Breast epithelium (tissue), 4 donors: Measurements from ENCODE around the gene MYO18B. TPM values are rescaled to one million over a fixed set of nuclear protein-coding genes. Genes with fewer than 3 reads are reported as not detected.

Source experiments
- DNase-seq, 2 donors: peaks; one replicate each; pipeline ENCODE4 v3.0.0-alpha.2; 2019; ENCODE audit warnings: low spot score in 2 of 2
- H3K27ac ChIP-seq, 2 donors: fragments of 200-600 bp; sonication (generic) in 1 of 2; one replicate each; pipeline ENCODE4 v1.5.1; 2016 to 2019; ENCODE audit warnings: mild to moderate bottlenecking in 1 of 2
- H3K27me3 ChIP-seq, 2 donors: fragments of 200-600 bp; sonication (generic) in 1 of 2; one replicate each; pipeline versions ENCODE4 v1.5.1 to v1.6.0; 2017 to 2019; ENCODE audit warnings: control low read depth in 1 of 2, mild to moderate bottlenecking in 1 of 2
- H3K36me3 ChIP-seq: fragments of 200-600 bp; one replicate; pipeline ENCODE4 v1.5.1; 2019
- H3K4me1 ChIP-seq, 2 donors: fragments of 200-600 bp; sonication (generic); one replicate each; pipeline ENCODE4 v1.5.1; 2016 to 2019; ENCODE audit warnings: control low read depth in 1 of 2
- H3K4me3 ChIP-seq, 3 donors: fragments of 200-600 bp; sonication (generic); 1 replicate in 2 of 3; 2 replicates in 1 of 3; pipeline ENCODE4 v1.5.1; 2016 to 2019; ENCODE audit warnings: mild to moderate bottlenecking in 3 of 3, moderate library complexity in 2 of 3
- H3K9me3 ChIP-seq, 2 donors: fragments of 200-600 bp; sonication (generic) in 1 of 2; one replicate each; pipeline ENCODE4 v1.5.1; 2016 to 2019; ENCODE audit warnings: control low read depth in 1 of 2
- POLR2A ChIP-seq: fragments of 450-650 bp; IDR thresholded peaks from one replicate; pipeline ENCODE4 v1.6.1; 2016; ENCODE audit warnings: antibody characterized with exemption, mild to moderate bottlenecking, moderate library complexity
- POLR2AphosphoS5 ChIP-seq, 3 donors: sonication (generic); formaldehyde crosslinking; IDR thresholded peaks; one replicate each; pipeline ENCODE4 v1.6.1; 2017; ENCODE audit warnings: antibody characterized with exemption in 3 of 3
- intact Hi-C: fragments of 100-400 bp; cut with DNase I; formaldehyde crosslinking; loops from one replicate; pipeline ENCODE4 v1.15.1; 2023; ENCODE audit warnings: low total_unique reads
- total RNA-seq, 3 donors: library from RNA; depleted of rRNA; stranded (reverse); fragments of >200 nt; gene quantifications; one replicate each; pipeline ENCODE4 v1.1.0, GENCODE V29; 2016
- TF ChIP-seq, protein P1 (sequence below), 3 donors: fragments of 450-650 bp; IDR thresholded peaks; one replicate each; pipeline ENCODE4 v1.5.1; 2016 to 2017; ENCODE audit warnings: antibody characterized with exemption in 3 of 3, mild to moderate bottlenecking in 3 of 3, moderate library complexity in 3 of 3

Gene MYO18B
- total RNA-seq, 3 donors from 2014 or later, result under 0.01 to 0.16 (median 0.15) TPM

DNA sequence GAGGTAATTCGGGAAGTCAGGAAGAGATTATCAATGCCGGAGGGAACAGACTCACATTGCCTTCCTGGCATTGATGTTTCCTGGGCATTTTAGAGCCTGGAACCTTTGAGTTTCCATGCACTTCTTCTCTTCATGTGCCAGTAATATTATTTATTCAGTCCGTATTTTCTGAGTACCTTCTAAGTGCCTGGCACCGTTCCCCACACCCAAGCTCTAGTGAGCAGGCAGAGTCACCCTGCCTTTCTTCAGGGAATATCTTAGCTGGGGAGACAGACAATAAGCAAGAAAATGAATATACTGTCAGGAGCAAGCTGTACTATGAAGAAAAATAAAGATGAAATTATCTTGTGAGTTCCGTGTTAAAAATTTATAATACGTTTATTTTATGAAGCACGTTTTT, 291.1 kb downstream of the MYO18B start:
- no peaks in the 10 kb centered on the region for H3K27me3 ChIP-seq
- no peak overlapping the region for H3K4me3 ChIP-seq
- H3K36me3 ChIP-seq, result no peaks in the 10 kb centered on the region
- DNase-seq, result no peak
- no peak overlapping the region for H3K27ac ChIP-seq
- intact Hi-C loops, result no loop called here
- H3K9me3 ChIP-seq, result peaks cover 10% of the 10 kb centered on the region in 2 donors
- no peak for TF ChIP-seq POLR2AphosphoS5 (IDR thresholded peaks at IDR 0.05)
- no peak for TF ChIP-seq POLR2A
- TF ChIP-seq, protein P1, sequence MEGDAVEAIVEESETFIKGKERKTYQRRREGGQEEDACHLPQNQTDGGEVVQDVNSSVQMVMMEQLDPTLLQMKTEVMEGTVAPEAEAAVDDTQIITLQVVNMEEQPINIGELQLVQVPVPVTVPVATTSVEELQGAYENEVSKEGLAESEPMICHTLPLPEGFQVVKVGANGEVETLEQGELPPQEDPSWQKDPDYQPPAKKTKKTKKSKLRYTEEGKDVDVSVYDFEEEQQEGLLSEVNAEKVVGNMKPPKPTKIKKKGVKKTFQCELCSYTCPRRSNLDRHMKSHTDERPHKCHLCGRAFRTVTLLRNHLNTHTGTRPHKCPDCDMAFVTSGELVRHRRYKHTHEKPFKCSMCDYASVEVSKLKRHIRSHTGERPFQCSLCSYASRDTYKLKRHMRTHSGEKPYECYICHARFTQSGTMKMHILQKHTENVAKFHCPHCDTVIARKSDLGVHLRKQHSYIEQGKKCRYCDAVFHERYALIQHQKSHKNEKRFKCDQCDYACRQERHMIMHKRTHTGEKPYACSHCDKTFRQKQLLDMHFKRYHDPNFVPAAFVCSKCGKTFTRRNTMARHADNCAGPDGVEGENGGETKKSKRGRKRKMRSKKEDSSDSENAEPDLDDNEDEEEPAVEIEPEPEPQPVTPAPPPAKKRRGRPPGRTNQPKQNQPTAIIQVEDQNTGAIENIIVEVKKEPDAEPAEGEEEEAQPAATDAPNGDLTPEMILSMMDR (IDR thresholded peaks at IDR 0.05), result no peak
- no peaks in the 10 kb centered on the region for H3K4me1 ChIP-seq

DNA sequence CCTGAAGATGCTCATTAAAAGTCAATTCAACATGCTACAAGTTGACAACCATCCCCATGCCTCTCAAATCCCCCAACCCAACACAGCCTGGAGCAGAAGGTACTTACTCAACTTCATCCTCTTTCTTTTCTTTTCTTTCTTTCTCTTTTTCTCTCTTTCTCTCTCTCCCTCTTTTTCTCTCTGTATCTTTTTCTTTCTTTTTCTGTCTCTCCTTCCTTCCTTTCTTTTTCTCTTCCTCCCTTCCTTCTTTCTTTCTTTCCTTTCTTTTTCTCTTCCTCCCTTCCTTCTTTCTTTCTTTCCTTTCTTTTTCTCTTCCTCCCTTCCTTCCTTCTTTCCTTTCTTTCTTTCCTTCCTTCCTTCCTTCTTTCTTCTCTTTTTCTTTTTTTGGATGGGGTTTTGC, 291.6 kb downstream of the MYO18B start:
- Histone ChIP-seq H3K9me3 (peaks cover 10% of the 10 kb centered on the region in 2 donors), H3K4me1 (no peaks in the 10 kb centered on the region), H3K27me3 (no peaks in the 10 kb centered on the region), H3K27ac (no peak overlapping the region), H3K4me3 (no peak overlapping the region), H3K36me3 (no peaks in the 10 kb centered on the region)
- intact Hi-C loops, result no loop called here
- TF ChIP-seq POLR2A, result no peak
- TF ChIP-seq, protein P1 (IDR thresholded peaks at IDR 0.05), result no peak
- TF ChIP-seq POLR2AphosphoS5 (IDR thresholded peaks at IDR 0.05), result no peak
- no peak for DNase-seq

DNA sequence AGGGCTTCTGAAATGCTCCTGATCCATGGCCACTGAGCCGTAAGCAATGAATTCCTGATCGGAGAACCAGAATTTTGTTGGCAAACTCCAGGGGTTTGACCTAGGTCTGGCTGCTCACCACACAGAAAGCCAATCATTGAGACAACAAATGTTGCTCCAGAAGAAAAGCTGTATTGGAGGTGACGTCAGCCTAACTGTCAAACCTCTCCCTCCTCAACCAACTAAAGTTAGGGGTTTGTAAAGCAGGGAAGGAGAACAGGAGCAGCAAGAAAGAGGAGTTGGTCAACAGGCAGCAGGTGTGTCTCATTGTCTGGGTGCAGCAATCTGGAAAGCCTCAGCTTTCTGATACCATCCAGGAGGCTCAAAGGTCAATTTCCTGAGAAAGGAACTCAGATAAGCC, 293.5 kb downstream of the MYO18B start:
- no peak overlapping the region for H3K4me3 ChIP-seq
- H3K36me3 ChIP-seq, result no peaks in the 10 kb centered on the region
- no peak for DNase-seq
- no peaks in the 10 kb centered on the region for H3K4me1 ChIP-seq
- no peaks in the 10 kb centered on the region for H3K27me3 ChIP-seq
- intact Hi-C loops, result no loop called here
- H3K9me3 ChIP-seq, result peaks cover 10% of the 10 kb centered on the region in 2 donors
- TF ChIP-seq POLR2AphosphoS5 (IDR thresholded peaks at IDR 0.05) (no peak), POLR2A (no peak)
- TF ChIP-seq, protein P1 (IDR thresholded peaks at IDR 0.05), result no peak
- H3K27ac ChIP-seq, result no peak overlapping the region

DNA sequence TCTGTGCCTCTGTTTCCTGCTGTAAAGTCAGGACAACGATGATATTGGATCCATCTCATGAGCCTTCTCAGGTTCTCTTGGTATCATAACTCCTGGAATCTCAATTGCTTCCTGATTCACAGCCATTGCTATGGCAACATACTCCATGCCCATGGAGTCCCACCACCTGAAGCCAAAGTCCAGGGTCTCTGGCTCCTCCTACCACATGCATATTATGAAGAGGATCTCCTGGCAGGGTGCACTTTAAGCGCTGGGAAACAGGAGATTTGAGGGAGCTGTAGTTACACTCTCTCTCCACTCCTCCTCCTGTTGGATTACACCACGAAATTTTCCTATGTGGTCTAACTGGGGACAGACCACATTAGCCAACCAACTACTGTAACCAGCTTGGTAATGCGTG, 296.4 kb downstream of the MYO18B start:
- Histone ChIP-seq H3K36me3 (no peaks in the 10 kb centered on the region), H3K27me3 (no peaks in the 10 kb centered on the region), H3K27ac (no peak overlapping the region), H3K4me1 (no peaks in the 10 kb centered on the region), H3K4me3 (no peak overlapping the region), H3K9me3 (peaks cover 10% of the 10 kb centered on the region in 2 donors)
- no peak for TF ChIP-seq POLR2AphosphoS5 (IDR thresholded peaks at IDR 0.05)
- TF ChIP-seq, protein P1 (IDR thresholded peaks at IDR 0.05), result no peak
- DNase-seq, result no peak
- intact Hi-C loops, result no loop called here

DNA sequence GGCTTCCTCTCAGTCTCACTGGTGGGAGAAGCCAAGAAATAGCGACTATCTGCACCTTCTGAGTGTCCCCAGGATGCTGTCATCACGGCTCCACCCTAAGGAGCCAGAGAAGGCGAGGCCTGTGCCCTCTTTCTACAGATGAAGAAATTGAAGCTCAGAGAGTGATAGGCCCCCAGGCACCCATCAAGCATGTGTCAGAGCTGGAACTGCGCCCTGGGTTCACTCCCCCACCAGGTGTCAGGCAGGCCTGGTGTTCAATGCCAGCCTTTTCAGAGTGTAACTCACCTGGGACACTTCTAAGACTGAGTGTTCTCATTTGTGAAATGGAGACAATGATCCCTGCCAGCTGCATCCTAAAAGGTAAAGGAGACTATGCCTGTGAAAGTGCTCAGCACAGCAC, 299.9 kb downstream of the MYO18B start:
- Histone ChIP-seq H3K4me1 (no peaks in the 10 kb centered on the region), H3K36me3 (no peaks in the 10 kb centered on the region), H3K27ac (no peak overlapping the region), H3K4me3 (no peak overlapping the region), H3K9me3 (no peaks in the 10 kb centered on the region), H3K27me3 (no peaks in the 10 kb centered on the region)
- no peak for DNase-seq
- no peak for TF ChIP-seq POLR2A
- TF ChIP-seq POLR2AphosphoS5 (IDR thresholded peaks at IDR 0.05), result no peak
- TF ChIP-seq, protein P1 (IDR thresholded peaks at IDR 0.05), result no peak
- intact Hi-C loops, result no loop called here
